HG03521 (cell line): ENCODE measurements around the gene HSD11B2.
A peak's percentile ranks its signal among the peaks of the same experiment; 100 is the strongest.

ENCODE experiments used
- ATAC-seq: cut with Tn5 transposase; IDR thresholded peaks from one replicate; pipeline ENCODE4 v1.9.1; 2021; ENCODE audit warnings: mild to moderate bottlenecking, moderate library complexity; ENCODE audit not compliant: unreplicated experiment

Gene HSD11B2

DNA sequence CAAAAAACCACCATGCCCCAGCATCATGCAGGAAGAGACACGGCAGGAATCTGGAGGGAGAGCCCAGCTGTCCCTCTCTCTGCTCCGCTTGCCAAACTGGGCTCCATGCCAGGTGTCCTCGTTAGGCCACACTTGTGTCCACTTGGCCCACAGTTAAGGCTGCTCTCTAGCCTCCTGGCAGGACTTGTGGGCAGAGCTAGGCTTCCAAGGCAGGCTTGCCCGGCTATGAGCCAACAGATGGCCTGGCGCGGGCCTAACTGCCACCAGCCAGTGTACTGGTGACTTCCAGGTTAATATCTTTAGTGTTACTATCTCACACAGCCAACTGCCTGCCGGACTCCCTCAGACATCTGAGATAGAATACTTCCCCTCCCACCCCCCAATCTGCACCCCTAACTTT lies 39.4 kb downstream of the HSD11B2 start:
- ATAC-seq: no peak

DNA sequence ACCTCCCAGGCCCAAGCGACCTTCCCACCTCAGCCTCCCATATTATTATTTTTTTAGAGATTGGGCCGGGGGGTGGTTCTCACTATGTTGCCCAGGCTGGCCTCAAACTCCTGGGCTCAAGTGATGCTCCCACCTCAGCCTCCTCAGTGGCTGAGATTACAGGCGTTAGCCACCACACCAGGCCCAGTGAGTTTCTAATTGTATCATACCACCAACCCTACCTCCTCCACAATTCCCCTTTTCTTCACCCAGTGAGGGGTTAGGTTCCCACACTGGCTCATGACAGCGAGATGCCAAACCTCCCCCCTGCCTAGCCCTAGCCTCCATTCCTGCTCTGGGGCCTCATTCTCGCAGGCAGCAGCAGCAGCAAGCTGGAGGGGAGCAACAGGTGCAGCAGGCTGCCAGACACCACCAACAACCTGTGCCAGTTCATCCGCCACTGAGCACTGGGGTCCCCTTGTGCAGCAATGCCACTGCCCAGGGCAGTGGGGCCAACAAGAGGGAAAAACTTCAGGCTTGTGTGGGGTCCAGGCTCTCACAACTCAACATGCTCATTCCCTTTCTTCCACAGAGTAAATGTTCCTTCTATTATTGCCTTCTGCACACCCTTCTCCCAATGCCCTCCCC lies 41.0 kb downstream of the HSD11B2 start:
- no peak for ATAC-seq

DNA sequence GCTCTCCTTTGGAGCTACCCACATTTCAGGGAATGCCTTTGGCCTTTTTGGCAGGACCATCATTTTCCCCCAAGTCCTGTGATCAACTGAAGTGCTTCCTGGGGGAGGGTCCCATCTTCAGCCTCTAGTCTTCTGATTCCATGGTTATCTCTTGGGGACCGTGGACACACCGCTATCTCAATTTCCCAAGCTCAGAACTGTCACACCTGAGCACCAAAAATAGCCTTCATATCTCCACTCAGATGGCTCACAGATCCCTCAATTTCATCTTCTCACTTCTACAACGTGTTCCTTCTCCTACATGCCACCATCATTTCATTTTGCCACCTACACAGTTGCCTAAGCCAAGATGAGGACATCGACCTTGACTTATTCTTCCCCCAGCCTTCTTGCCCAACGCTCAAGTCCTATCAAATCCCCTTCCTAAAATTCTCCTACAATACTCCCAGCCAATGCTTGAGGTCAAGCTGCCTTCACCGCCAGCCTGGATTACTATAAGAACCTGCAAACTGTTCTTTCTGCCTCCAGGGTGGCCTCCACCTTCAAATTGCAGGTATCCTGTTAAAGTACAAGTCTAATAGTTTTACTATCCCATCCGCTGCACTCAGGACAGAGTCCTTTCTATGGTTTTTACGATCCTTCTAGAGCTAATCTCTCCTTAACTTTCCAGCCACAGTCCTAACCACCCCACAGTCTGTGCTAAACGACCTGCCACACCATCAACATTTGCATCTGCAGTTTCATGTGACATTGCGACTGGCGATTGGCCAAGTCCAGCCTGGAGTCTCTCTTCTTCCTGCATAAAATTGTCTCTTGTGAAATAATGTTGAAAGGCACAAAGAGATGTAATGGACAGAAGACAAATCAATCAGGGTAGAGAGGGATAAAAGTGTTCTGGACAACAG lies 43.9 kb downstream of the HSD11B2 start:
- no peak for ATAC-seq

DNA sequence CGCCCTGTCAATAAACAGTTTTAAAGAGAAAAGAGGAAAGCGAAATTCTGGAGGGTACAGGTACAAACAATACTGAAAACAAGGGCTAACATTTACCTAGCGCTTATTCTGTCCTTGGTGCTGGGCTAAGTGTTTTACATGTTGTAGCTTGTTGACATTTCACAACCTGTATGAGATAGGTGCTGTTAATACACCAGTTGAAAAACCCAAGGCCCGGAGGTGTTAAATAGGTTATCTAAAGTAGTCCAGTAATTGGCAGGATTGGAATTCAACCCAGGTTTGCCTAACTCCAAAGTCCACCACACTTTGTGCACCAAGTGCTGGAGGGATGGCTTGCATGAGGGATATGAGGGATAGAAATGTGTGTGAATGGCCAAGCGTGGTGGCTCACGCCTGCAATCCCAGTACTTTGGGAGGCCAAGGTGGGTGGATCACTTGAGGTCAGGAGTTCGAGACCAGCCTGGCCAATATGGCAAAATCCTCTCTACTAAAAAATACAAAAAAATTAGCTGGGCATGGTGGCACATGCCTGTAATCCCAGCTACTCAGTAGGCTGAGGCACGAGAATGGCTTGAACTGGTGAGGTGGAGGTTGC lies 47.1 kb downstream of the HSD11B2 start:
- no peak for ATAC-seq

DNA sequence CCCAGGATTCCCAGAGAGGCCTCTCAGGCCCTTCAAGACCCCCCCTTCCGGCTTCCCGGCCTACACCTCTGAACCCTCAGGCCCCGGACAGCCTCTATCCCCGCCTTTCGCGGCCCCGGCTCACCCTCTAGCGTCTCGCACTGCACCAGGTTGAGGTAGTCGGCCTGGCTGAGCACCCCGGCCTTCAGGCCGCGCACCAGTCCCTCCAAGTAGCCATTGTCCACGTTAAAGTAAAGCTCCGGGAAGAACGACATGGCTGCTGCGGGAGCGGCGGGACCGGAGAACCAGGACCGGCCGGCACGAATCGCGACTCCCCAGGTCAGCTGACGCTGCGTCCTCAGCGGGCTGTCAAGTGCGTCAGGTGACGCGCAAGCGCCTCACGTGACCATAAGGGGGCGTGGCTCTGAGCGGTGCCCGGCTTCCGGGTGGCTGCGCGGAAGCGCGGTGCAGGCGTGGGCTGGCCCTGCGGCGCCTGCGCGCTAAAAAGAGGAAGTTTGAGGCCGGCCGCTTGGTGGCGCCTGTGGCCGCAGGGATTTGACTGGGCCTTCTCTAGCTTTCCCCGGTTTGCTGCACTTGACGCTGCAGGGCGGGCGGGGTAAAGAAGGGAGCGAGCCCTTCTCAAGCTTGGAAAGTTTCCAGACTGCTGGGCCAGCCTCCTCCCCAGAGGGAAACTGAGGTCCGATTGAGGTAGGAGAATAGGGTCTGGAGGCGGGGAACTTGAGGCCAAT lies 50.1 kb downstream of the HSD11B2 start, which contains the start of gene ATP6V0D1:
Gene ATP6V0D1, minus strand, starts transcription at position 325 of the 728 bp plus-strand sequence. Its CDS starts 71 bp downstream, at position 254.
- peak; percentile 98 for ATAC-seq

DNA sequence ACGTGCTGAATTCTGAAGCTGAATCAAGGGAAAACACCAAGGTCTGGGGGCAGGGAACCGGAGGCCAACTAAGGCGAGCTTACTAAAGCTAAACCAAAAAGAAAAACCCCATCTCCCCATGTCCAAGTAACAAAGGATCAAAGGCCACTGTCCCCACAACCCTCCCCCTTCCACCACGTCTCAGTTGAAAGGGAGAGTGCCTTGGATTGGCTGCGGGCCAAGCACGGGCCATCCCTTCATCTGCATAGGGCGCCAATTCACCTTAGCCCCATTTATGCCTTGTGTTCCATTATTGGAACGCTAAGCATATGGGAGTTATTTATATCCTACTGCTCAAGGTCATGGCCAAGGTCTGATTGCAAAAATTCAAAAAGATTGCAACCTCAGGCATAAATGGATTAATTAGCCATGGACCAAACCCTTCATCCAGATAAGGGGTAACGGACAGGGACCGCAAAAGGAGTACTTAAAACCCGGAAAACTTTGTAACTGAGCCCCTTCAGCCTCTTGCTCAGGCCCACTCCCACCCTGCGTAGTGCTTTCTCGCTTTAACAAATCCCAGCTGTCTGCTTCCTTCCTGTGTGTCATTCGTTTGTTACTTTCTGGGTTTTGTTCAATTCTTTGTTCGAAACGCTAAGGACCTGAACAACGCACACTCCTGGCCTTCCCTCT lies 50.8 kb downstream of the HSD11B2 start:
- ATAC-seq: no peak

DNA sequence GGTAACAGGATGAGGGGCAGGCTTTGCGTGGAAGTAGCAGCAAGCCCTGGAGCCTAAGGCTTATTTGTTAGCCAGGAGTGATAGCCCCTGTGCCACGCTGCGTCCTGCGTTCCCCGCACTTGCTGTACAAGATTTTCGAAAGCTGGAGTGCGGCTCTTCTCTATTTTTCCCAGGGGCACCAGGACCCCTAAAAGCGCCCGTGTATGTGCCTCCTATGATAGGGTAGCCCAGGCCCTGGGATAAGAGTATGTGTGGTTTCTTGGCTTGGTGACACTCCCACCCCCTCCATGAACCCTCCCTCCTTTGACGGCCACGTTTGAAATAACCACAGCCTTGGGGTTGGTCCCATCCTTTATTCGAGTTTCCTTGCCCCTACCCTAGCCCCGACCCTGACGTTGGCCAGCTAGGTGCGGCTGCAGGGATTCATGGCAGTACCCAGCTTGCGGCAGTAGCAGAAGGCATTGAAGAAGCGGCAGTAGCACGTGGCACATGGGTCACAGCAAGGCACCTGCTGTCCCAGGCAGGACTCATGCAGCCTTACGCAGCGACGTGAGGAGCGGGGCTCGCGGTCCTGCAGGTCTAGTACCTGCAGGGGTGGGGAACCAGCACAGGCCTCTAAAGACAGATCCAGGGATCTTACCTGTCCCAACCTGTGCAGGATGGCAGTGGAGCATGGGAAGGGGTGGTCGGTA lies 51.5 kb downstream of the HSD11B2 start:
- no peak for ATAC-seq

DNA sequence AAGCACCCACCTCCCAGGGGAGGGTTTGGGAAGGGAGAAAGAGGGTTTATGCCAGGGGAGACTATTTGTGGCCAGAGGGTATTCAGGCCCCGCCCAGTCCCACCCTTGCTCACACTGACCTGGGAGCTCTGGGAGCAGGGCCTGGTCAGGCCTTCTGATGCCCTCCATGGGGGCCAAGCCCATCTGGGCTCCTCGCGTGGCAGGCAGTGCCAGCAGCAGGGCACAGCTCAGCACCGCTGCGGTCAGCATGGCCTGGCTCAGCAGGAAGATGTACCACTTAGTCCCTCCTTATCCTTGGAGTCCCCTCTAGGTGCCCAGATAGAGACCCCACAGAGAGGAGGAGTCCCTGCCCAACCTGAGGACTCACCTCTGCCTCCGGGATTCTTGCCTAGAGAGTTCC lies 52.2 kb downstream of the HSD11B2 start, which contains the start of gene AGRP:
Gene AGRP, minus strand, starts transcription at position 398 of the 400 bp plus-strand sequence. Its CDS starts 149 bp downstream, at position 249.
- no peak for ATAC-seq

DNA sequence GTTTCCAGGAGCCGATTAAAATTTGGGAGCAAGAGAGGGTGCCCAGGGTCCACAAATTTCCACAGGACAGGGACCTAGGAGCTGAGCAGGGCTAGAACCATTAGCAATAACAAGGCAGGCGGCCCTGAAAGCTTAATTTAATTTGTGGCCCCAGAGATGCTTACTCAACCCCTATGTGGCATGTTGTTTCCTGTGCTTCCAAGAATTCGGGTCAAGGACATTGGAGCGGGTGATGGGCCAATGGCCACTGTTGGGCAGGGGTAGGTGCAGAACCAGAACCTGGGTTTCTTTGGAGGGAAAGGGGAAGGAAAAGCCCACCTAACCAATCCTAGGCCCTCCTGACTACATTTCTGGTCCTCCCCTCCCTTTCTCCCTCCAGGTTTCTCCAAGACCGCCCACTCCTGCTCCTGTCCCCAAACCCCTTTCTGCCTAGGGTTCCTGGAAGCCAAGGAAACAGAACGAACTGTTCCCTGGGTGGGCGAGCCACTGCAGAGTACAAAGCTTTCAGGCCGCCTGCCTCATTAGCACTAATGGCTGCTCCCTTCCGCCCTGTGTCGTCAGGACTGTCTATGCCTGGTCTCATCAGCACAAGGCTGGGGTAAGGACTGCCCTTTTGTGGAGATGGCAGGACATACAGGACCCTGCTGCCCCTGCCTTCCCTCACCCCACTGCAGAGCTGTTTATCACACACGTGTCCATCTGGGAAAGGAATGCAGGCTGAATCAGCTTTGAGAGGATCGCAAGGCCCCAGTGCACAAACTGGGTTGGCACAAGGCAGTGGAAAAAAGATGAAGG lies 53.0 kb downstream of the HSD11B2 start:
- no peak for ATAC-seq

DNA sequence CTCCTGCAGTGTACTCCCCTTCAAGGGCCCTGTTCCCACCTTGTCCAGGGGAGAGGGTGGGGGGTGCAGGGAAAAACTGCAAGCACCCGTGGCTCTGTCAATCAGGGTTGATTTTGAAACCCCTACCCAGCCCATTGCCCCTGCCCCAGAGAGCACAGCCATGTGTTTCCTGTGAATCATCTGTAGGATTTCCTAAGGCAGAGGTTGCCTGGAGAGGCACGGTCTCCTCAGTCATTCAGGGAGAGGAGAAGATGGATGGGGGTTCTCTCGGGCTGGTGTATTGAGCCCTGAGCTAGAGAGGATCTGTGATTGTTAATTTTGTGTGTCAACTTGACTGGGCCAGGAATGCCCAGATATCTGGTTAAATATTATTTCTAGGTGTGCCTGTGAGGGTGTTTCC lies 55.9 kb downstream of the HSD11B2 start:
- no peak for ATAC-seq
